Measurements from ENCODE around the gene PPP1R8. TPM values are rescaled to one million over a fixed set of nuclear protein-coding genes. Genes with fewer than 3 reads are reported as not detected.

The PPP1R8 gene
- total RNA-seq, 1 experiment from 2014 or later = 69.1 TPM

- in situ Hi-C loops (cut with HindIII; ENCODE audit: low sequenced_read_pairs) = no loop called here
- no peak for DNase-seq (ENCODE audit: low spot score)
These were observed 55.2 kb downstream of the PPP1R8 start for GRCh38 chr1:27885621-27886352.

GRCh38 chr1:27886353-27886679 is 55.7 kb downstream of the PPP1R8 start:
- in situ Hi-C loops (cut with HindIII; ENCODE audit: low sequenced_read_pairs) = no loop called here

GRCh38 chr1:27886744-27887143 is 56.2 kb downstream of the PPP1R8 start:
- no peak for DNase-seq (ENCODE audit: low spot score)
- in situ Hi-C loops (cut with HindIII; ENCODE audit: low sequenced_read_pairs) = no loop called here

More at GRCh38 chr1:27886353-27886679, 55.7 kb downstream of the PPP1R8 start:
- no peak for DNase-seq (ENCODE audit: low spot score)

- no peak for DNase-seq (ENCODE audit: low spot score)
- in situ Hi-C loops (cut with HindIII; ENCODE audit: low sequenced_read_pairs) = no loop called here
These were observed 56.8 kb downstream of the PPP1R8 start for GRCh38 chr1:27887215-27888021.

GRCh38 chr1:27889506-27889905 is 58.9 kb downstream of the PPP1R8 start:
- in situ Hi-C loops (cut with HindIII; ENCODE audit: low sequenced_read_pairs) = no loop called here
- DNase-seq (ENCODE audit: low spot score) = no peak

- in situ Hi-C loops (cut with HindIII; ENCODE audit: low sequenced_read_pairs) = no loop called here
- no peak for DNase-seq (ENCODE audit: low spot score)
These were observed 60.8 kb downstream of the PPP1R8 start for GRCh38 chr1:27891196-27891889.

GRCh38 chr1:27894521-27894920 is 63.9 kb downstream of the PPP1R8 start:
- DNase-seq (ENCODE audit: low spot score) = no peak
- in situ Hi-C loops (cut with HindIII; ENCODE audit: low sequenced_read_pairs) = no loop called here

Other genes with a start within 250 kb of the PPP1R8 start
- 6.5 and 8.1 TPM in 2 replicates for gene AHDC1, start 226.6 kb upstream of the PPP1R8 start, total RNA-seq (2014; rRNA removed; shearing (Covaris generic))
- not detected in 2 replicates for gene FGR, start 195.6 kb upstream of the PPP1R8 start, total RNA-seq (2014; rRNA removed; shearing (Covaris generic))
- gene IFI6, start 158.6 kb upstream of the PPP1R8 start, total RNA-seq (2014; rRNA removed; shearing (Covaris generic)) = 48.2 and 49.3 TPM in 2 replicates
- gene FAM76A, start 104.8 kb upstream of the PPP1R8 start, total RNA-seq (2014; rRNA removed; shearing (Covaris generic)) = 13.6 and 32.1 TPM in 2 replicates
- gene STX12, start 57.6 kb upstream of the PPP1R8 start, total RNA-seq (2014; rRNA removed; shearing (Covaris generic)) = 13.3 and 18.6 TPM in 2 replicates
- 2.6 and 3.9 TPM in 2 replicates for gene THEMIS2, start 41.8 kb downstream of the PPP1R8 start, total RNA-seq (2014; rRNA removed; shearing (Covaris generic))
- 148 and 168 TPM in 2 replicates for gene RPA2, start 83.8 kb downstream of the PPP1R8 start, total RNA-seq (2014; rRNA removed; shearing (Covaris generic))
- gene SMPDL3B, start 104.2 kb downstream of the PPP1R8 start, total RNA-seq (2014; rRNA removed; shearing (Covaris generic)) = 0.68 and 2.0 TPM in 2 replicates
- 0.78 TPM in 1 of 2 replicates, not detected in the other for gene XKR8, start 129.2 kb downstream of the PPP1R8 start, total RNA-seq (2014; rRNA removed; shearing (Covaris generic))